Measurements from ENCODE around the gene JARID2. TPM values are rescaled to one million over a fixed set of nuclear protein-coding genes. Genes with fewer than 3 reads are reported as not detected.

The JARID2 gene
- total RNA-seq, 2 donors from 2014 or later = 9.1 to 10.7 TPM

- H3K27me3 ChIP-seq = no peaks in the 10 kb centered on the region
- intact Hi-C loops (cut with DNase I) = no loop called here
- no peak for DNase-seq
- no peaks in the 10 kb centered on the region for H3K36me3 ChIP-seq
- H3K4me1 ChIP-seq = peaks cover 13% of the 10 kb centered on the region
- H3K27ac ChIP-seq = no peak overlapping the region
- H3K9ac ChIP-seq (ENCODE audit: low read depth in 2 of 2, low read length in 2 of 2) = no peak overlapping the region
- no peaks in the 10 kb centered on the region for H3K9me3 ChIP-seq
- H3K4me3 ChIP-seq = no peak overlapping the region
- no peak for TF ChIP-seq CTCF (IDR thresholded peaks at IDR 0.05)
These were observed 117.3 kb downstream of the JARID2 start for GRCh38 chr6:15363164-15363522.

DNA sequence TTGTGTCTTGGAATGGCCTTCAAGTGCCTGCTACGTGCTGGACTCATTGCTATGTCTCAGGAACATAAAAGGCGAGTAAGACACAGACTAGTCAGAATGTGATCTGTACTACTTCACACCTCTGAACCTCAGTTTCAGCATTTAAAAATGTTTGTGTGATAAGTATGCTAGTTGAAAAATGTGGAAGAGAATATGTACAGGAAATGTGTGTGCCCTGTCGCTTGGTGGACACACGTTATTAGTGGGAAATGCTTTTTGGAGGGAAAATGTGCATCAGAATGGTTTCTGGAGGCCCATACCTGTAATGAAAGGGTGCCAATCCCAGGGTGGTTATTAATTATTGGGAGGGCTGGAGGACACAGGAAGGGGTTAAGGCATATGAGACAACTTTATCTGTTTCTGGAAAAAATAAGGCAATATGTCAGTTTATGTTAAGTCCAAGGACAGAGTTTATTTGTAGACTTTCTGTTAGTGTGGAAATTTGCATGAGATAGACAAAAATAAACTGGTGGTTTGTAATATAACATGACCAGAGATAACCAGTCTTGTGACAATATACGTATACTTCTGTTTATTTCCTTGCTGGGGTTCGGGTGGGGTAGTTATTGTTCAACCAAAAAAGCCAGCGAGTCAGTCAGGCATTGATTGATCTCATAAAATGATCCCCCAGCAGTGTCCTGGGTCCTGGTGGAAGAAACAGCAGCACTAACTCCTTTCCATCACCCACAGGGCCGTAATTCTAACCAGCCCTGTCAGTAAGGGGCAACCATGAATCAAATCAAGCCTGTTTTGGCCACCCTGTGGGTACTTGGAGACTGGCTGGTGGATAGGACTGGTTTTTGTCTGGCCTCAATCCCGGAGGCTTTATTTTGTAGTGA is 117.9 kb downstream of the JARID2 start:
- H3K27me3 ChIP-seq = no peaks in the 10 kb centered on the region
- TF ChIP-seq CTCF (IDR thresholded peaks at IDR 0.05) = no peak
- intact Hi-C loops (cut with DNase I) = no loop called here
- H3K4me3 ChIP-seq = no peak overlapping the region
- H3K9me3 ChIP-seq = no peaks in the 10 kb centered on the region
- H3K27ac ChIP-seq = no peak overlapping the region
- H3K36me3 ChIP-seq = no peaks in the 10 kb centered on the region
- peak overlapping the region in 1 of 2 donors; percentile 41 for H3K9ac ChIP-seq (ENCODE audit: low read depth in 2 of 2, low read length in 2 of 2)
- peak; percentile 27 for DNase-seq
- peaks cover 13% of the 10 kb centered on the region for H3K4me1 ChIP-seq

DNA sequence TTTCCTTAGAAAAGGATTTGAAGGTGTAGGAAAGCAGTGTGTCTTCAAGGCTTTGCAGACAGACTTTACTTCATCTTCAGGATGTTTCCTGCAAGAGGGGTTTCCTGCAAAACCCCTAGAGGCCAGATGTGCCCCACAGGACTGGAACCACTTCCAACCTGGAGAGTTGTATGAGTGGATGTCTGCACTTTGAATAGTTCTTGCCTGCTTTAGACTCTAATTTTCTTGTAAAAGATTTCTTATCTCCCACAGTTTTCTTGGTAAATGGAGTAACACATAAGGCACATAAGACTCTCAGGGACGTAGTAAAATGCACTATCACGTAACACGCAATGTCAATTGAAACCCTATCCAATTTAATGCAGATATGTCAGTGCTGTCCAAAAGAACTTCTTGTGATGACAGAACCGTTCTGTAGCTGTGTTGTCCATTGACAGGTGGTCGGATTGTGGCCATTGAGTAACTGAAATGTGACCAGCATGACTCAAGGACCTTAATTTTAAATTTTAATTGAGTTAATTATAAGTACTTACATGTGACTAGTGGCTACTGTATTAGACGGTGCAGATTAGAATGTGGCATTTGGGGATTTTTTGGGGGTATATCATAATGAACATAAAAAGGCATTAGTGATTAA is 118.7 kb downstream of the JARID2 start:
- no peak overlapping the region for H3K27ac ChIP-seq

GRCh38 chr6:15365273-15365687 is 119.4 kb downstream of the JARID2 start:
- DNase-seq = peak; percentile 84
- no peaks in the 10 kb centered on the region for H3K36me3 ChIP-seq
- H3K27ac ChIP-seq = no peak overlapping the region
- TF ChIP-seq CTCF (IDR thresholded peaks at IDR 0.05) = no peak
- intact Hi-C loops (cut with DNase I) = no loop called here
- no peaks in the 10 kb centered on the region for H3K9me3 ChIP-seq
- H3K4me3 ChIP-seq = no peak overlapping the region
- H3K27me3 ChIP-seq = no peaks in the 10 kb centered on the region
- peaks cover 13% of the 10 kb centered on the region for H3K4me1 ChIP-seq
- no peak overlapping the region for H3K9ac ChIP-seq (ENCODE audit: low read depth in 2 of 2, low read length in 2 of 2)

More for the DNA sequence above, 118.7 kb downstream of the JARID2 start:
- intact Hi-C loops (cut with DNase I) = no loop called here
- DNase-seq = no peak
- no peak for TF ChIP-seq CTCF (IDR thresholded peaks at IDR 0.05)
- no peaks in the 10 kb centered on the region for H3K36me3 ChIP-seq
- no peaks in the 10 kb centered on the region for H3K27me3 ChIP-seq
- H3K4me3 ChIP-seq = no peak overlapping the region
- H3K9me3 ChIP-seq = no peaks in the 10 kb centered on the region
- H3K4me1 ChIP-seq = peaks cover 13% of the 10 kb centered on the region
- peak overlapping the region in 1 of 2 donors; percentile 41 for H3K9ac ChIP-seq (ENCODE audit: low read depth in 2 of 2, low read length in 2 of 2)

- DNase-seq = no peak
- no peak overlapping the region for H3K9ac ChIP-seq (ENCODE audit: low read depth in 2 of 2, low read length in 2 of 2)
- H3K36me3 ChIP-seq = no peaks in the 10 kb centered on the region
- H3K9me3 ChIP-seq = no peaks in the 10 kb centered on the region
- intact Hi-C loops (cut with DNase I) = no loop called here
- no peak for TF ChIP-seq CTCF (IDR thresholded peaks at IDR 0.05)
- no peaks in the 10 kb centered on the region for H3K27me3 ChIP-seq
- H3K4me3 ChIP-seq = no peak overlapping the region
- H3K4me1 ChIP-seq = peaks cover 13% of the 10 kb centered on the region
- no peak overlapping the region for H3K27ac ChIP-seq
These were observed 120.2 kb downstream of the JARID2 start for GRCh38 chr6:15366003-15366535.

Data from colonic mucosa (tissue), 4 donors.